Smooth muscle cell (in vitro differentiated cells): ENCODE results near the gene SPAM1. TPM values are rescaled to one million over a fixed set of nuclear protein-coding genes. Genes with fewer than 3 reads are reported as not detected.

ENCODE experiments used
- DNase-seq: peaks from one replicate; lab custom pipeline; 2025; ENCODE audit not compliant: unreplicated experiment; lab: John Stamatoyannopoulos, UW
- H2AFZ ChIP-seq: fragments of 200-600 bp; sonication (generic); 2 replicates; pipeline ENCODE4 v1.6.0; 2016; ENCODE audit warnings: antibody characterized with exemption, low read depth, mild to moderate bottlenecking
- H3F3A ChIP-seq: fragments of 200-600 bp; sonication (generic); 2 replicates; pipeline ENCODE4 v1.6.0; 2017; ENCODE audit warnings: antibody characterized with exemption, low read depth
- H3K27ac ChIP-seq: fragments of 200-600 bp; sonication (generic); 2 replicates; pipeline ENCODE4 v1.5.1; 2016; ENCODE audit warnings: low read depth, mild to moderate bottlenecking
- H3K27me3 ChIP-seq: fragments of 200-600 bp; sonication (generic); 2 replicates; pipeline ENCODE4 v1.6.1; 2016; ENCODE audit warnings: low read depth, mild to moderate bottlenecking
- H3K36me3 ChIP-seq: fragments of 200-600 bp; sonication (generic); 2 replicates; pipeline ENCODE4 v1.5.1; 2016; ENCODE audit warnings: low read depth
- H3K4me1 ChIP-seq: fragments of 200-600 bp; sonication (generic); 2 replicates; pipeline ENCODE4 v1.5.1; 2016; ENCODE audit warnings: low read depth
- H3K4me2 ChIP-seq: fragments of 200-600 bp; sonication (generic); 2 replicates; pipeline ENCODE4 v1.6.0; 2016; ENCODE audit warnings: mild to moderate bottlenecking
- H3K4me3 ChIP-seq: fragments of 200-600 bp; sonication (generic); 2 replicates; pipeline ENCODE4 v1.5.1; 2016; ENCODE audit warnings: mild to moderate bottlenecking
- H3K79me2 ChIP-seq: fragments of 200-600 bp; sonication (generic); 2 replicates; pipeline ENCODE4 v1.6.0; 2016; ENCODE audit warnings: low read depth, mild to moderate bottlenecking
- H3K9ac ChIP-seq: fragments of 200-600 bp; sonication (generic); 2 replicates; pipeline ENCODE4 v1.6.0; 2016; ENCODE audit warnings: low read depth
- H3K9me3 ChIP-seq: fragments of 200-600 bp; sonication (generic); replicated peaks from 2 replicates; pipeline ENCODE4 v1.5.1; 2016; ENCODE audit warnings: low read depth
- H4K20me1 ChIP-seq: fragments of 200-600 bp; sonication (generic); 2 replicates; pipeline ENCODE4 v1.6.0; 2016; ENCODE audit warnings: low read depth
- WGBS: methylation state at CpG from one replicate; pipeline ENCODE4 v1.1.7; 2016; ENCODE audit warnings: low lambda C conversion rate; 5-methylcytosine and 5-hydroxymethylcytosine counted together
- polyA plus RNA-seq: library from polyadenylated mRNA; unstranded; fragments of >200 nt; fragmentation: Nextera tagmentation; extraction: Ambion mirVana; gene quantifications from 2 replicates; pipeline ENCODE4 v1.2.1, GENCODE V29; 2016
- total RNA-seq: library from RNA; depleted of rRNA; stranded (reverse); fragments of >200 nt; gene quantifications from 2 replicates; pipeline ENCODE4 v1.2.3, GENCODE V29; 2014
- TF ChIP-seq, protein P1 (sequence below): fragments of 200-600 bp; sonication (generic); IDR thresholded peaks from 2 replicates; pipeline ENCODE4 v1.5.1; 2017; ENCODE audit warnings: borderline replicate concordance, mild to moderate bottlenecking, antibody characterized with exemption; ENCODE audit not compliant: insufficient read depth, poor library complexity, severe bottlenecking

The SPAM1 gene
- total and polyA plus RNA-seq, 2 experiments from 2014 or later = not detected

DNA sequence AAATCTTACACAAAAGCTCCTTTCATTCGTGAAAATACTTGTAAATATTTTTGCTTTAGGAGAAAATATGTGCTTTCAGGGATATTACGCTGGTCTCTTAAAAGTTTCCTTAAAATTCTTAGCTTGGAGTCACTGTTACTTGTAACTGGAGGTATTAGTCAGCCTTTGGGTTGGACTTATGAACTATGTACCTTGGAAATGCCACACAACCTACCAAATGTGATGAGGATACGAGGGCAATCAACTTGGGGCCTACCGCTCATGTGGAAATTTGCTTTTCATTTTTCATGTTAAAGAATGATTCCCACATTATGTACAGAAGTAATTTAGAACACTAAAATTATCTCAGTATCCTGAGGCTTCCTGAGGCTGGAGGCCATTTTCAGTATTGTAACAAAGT is 23.1 kb downstream of the SPAM1 start:
- no peaks in the 10 kb centered on the region for H3K36me3 ChIP-seq
- no peak overlapping the region for H3K4me2 ChIP-seq
- peaks cover 21% of the 10 kb centered on the region for H3K4me1 ChIP-seq
- no peak for DNase-seq
- no peaks in the 10 kb centered on the region for H4K20me1 ChIP-seq
- H2AFZ ChIP-seq = no peak overlapping the region
- H3K27ac ChIP-seq = no peak overlapping the region
- H3K9me3 ChIP-seq = no peaks in the 10 kb centered on the region
- no peaks in the 10 kb centered on the region for H3F3A ChIP-seq
- 97% methylated on average over 4 of the region's 4 CpGs for WGBS
- H3K9ac ChIP-seq = no peak overlapping the region
- no peaks in the 10 kb centered on the region for H3K79me2 ChIP-seq
- H3K4me3 ChIP-seq = no peak overlapping the region
- TF ChIP-seq, protein P1, sequence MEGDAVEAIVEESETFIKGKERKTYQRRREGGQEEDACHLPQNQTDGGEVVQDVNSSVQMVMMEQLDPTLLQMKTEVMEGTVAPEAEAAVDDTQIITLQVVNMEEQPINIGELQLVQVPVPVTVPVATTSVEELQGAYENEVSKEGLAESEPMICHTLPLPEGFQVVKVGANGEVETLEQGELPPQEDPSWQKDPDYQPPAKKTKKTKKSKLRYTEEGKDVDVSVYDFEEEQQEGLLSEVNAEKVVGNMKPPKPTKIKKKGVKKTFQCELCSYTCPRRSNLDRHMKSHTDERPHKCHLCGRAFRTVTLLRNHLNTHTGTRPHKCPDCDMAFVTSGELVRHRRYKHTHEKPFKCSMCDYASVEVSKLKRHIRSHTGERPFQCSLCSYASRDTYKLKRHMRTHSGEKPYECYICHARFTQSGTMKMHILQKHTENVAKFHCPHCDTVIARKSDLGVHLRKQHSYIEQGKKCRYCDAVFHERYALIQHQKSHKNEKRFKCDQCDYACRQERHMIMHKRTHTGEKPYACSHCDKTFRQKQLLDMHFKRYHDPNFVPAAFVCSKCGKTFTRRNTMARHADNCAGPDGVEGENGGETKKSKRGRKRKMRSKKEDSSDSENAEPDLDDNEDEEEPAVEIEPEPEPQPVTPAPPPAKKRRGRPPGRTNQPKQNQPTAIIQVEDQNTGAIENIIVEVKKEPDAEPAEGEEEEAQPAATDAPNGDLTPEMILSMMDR = no peak
- H3K27me3 ChIP-seq = no peaks in the 10 kb centered on the region

DNA sequence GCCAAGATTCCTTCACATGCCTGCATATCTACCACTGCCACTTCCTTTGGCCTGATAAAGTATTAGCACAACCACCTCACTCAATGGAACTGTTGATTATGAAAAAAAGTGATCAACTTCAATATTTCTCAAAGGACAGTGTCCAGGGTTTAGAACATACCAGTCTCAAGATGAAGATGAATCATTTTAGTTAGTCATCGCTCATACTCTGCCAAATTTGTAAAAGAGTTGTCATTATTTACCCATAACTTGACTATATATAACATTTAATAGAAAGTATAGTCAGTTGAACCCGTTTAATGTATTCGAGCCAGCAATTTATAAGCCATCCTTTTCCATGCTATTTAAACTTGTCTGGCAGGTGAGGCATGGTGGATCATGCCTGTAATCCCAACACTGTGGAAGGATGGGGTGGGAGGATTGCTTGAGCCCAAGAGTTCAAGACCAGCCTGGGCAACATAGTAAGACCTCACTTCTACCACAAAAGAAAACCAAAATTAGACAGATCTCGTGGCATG is 33.2 kb downstream of the SPAM1 start:
- Histone ChIP-seq H3K4me1 (no peaks in the 10 kb centered on the region), H2AFZ (no peak overlapping the region), H3K79me2 (no peaks in the 10 kb centered on the region), H4K20me1 (no peaks in the 10 kb centered on the region), H3F3A (no peaks in the 10 kb centered on the region), H3K4me3 (no peak overlapping the region), H3K27ac (no peak overlapping the region), H3K9ac (no peak overlapping the region), H3K36me3 (no peaks in the 10 kb centered on the region), H3K27me3 (no peaks in the 10 kb centered on the region), H3K4me2 (no peak overlapping the region), H3K9me3 (no peaks in the 10 kb centered on the region)
- no peak for DNase-seq
- TF ChIP-seq, protein P1 = no peak
- 75% methylated on average over 4 of the region's 4 CpGs for WGBS

DNA sequence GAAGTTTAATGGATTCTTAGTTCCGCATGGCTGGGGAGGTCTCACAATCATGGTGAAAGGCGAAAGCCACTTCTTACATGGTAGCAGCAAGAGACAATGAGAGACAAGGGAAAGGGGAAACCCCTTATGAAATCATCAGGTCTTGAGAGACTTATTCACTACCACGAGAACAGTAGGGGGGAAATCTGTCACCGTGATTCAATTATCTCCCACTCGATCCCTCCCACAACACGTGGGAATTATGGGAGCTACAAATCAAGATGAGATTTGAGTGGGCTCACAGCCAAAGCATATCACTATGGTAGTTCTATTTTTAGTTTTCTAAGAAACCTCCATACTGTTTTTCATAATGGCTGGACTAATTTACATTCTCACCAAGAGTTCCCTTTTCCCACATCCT is 36.7 kb downstream of the SPAM1 start:
- Histone ChIP-seq H4K20me1 (no peaks in the 10 kb centered on the region), H3K9me3 (no peaks in the 10 kb centered on the region), H3K27ac (no peak overlapping the region), H3K4me3 (no peak overlapping the region), H3K4me2 (no peak overlapping the region), H2AFZ (no peak overlapping the region), H3K27me3 (no peaks in the 10 kb centered on the region), H3K79me2 (no peaks in the 10 kb centered on the region), H3K36me3 (no peaks in the 10 kb centered on the region), H3F3A (no peaks in the 10 kb centered on the region), H3K9ac (no peak overlapping the region), H3K4me1 (no peaks in the 10 kb centered on the region)
- TF ChIP-seq, protein P1 = no peak
- WGBS = 82% methylated on average over 6 of the region's 6 CpGs
- no peak for DNase-seq

GRCh38 chr7:123966936-123967335 is 41.9 kb downstream of the SPAM1 start:
- no peaks in the 10 kb centered on the region for H3K9me3 ChIP-seq
- no peak overlapping the region for H3K4me2 ChIP-seq
- no peaks in the 10 kb centered on the region for H4K20me1 ChIP-seq
- TF ChIP-seq, protein P1 = no peak
- H3K27me3 ChIP-seq = no peaks in the 10 kb centered on the region
- DNase-seq = no peak
- no peaks in the 10 kb centered on the region for H3K36me3 ChIP-seq
- H3K4me1 ChIP-seq = no peaks in the 10 kb centered on the region
- no peak overlapping the region for H3K27ac ChIP-seq
- 78% methylated on average over 4 of the region's 4 CpGs for WGBS
- H3K79me2 ChIP-seq = no peaks in the 10 kb centered on the region
- H3K9ac ChIP-seq = no peak overlapping the region
- H3K4me3 ChIP-seq = no peak overlapping the region
- no peak overlapping the region for H2AFZ ChIP-seq
- no peaks in the 10 kb centered on the region for H3F3A ChIP-seq
